ENCODE data around the gene PTPRN2.

- TF ChIP-seq CTCF (IDR thresholded peaks at IDR 0.05; ENCODE audit: extremely low read depth in 1 of 2, insufficient read depth in 1 of 2, low read depth in 1 of 2, low read length in 2 of 2) (no peak), GATA2 (IDR thresholded peaks at IDR 0.05; ENCODE audit: insufficient read depth, insufficient read length, low read depth, low read length) (no peak), POLR2A (IDR thresholded peaks at IDR 0.05; ENCODE audit: low read depth, low read length) (no peak), MYC (IDR thresholded peaks at IDR 0.05; ENCODE audit: low read depth, low read length) (no peak), EZH2 (IDR thresholded peaks at IDR 0.05; ENCODE audit: borderline replicate concordance, low read depth, low read length, severe bottlenecking) (no peak)
These were observed 444.2 kb downstream of the PTPRN2 start for GRCh38 chr7:158143196-158144120.

Data from endothelial cell of umbilical vein (primary cell).